Transverse colon (tissue), 4 donors: Measurements from ENCODE around the gene FRMPD4.

Source experiments
- CTCF ChIP-seq, 5 experiments: fragments of 200-600 bp in 3 of 5; fragments of 450-650 bp in 2 of 5; sonication (generic) in 3 of 5; IDR thresholded peaks; 1 replicate in 2 of 5; 2 replicates in 3 of 5; pipeline ENCODE4 v1.5.1; 2016 to 2017; ENCODE audit warnings: antibody characterized with exemption in 5 of 5, inconsistent platforms in 3 of 5, mild to moderate bottlenecking in 2 of 5, moderate library complexity in 1 of 5
- EP300 ChIP-seq: sonication (generic); formaldehyde crosslinking; IDR thresholded peaks from one replicate; pipeline ENCODE4 v1.6.1; 2017; ENCODE audit warnings: antibody characterized with exemption, low read depth
- POLR2AphosphoS5 ChIP-seq, 3 donors: sonication (generic); formaldehyde crosslinking; IDR thresholded peaks; one replicate each; pipeline ENCODE4 v1.6.1; 2016; ENCODE audit warnings: antibody characterized with exemption in 3 of 3

DNA sequence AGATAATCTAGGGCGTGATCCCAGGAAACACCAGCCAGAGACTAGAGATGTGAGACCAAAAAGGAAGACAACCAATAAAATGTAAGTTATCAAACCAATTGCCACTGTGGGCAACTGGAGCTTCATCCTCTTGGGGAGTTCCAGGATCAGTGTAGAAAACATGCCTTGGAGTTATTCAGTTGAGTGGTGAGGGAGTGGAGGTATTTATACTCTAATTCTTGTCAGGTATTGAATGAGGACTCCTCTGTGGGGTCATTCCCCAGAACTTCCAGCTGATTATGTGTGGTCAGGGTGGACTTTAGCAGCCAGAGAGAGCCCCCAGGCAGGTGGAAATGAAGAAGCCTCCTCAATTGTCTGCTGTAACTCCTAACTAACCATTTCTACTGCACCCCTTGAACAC, 509.0 kb downstream of the FRMPD4 start:
- TF ChIP-seq CTCF (IDR thresholded peaks at IDR 0.05): no peak
- TF ChIP-seq EP300: no peak
- no peak for TF ChIP-seq POLR2AphosphoS5 (IDR thresholded peaks at IDR 0.05)
